Activated naive CD4-positive, alpha-beta T cell treated with Interleukin-2 at 50 U/mL for 16 hours (primary cell): ENCODE measurements around the gene NAA16.
"Not testable (repeated sequence)": the region's sequence is repeated elsewhere in the genome, so short reads cannot be mapped to it uniquely, and the experiment has no call there.

Experiments
- DNase-seq: peaks from one replicate; pipeline ENCODE4 v3.0.0-alpha.2; 2020

The NAA16 gene

DNA sequence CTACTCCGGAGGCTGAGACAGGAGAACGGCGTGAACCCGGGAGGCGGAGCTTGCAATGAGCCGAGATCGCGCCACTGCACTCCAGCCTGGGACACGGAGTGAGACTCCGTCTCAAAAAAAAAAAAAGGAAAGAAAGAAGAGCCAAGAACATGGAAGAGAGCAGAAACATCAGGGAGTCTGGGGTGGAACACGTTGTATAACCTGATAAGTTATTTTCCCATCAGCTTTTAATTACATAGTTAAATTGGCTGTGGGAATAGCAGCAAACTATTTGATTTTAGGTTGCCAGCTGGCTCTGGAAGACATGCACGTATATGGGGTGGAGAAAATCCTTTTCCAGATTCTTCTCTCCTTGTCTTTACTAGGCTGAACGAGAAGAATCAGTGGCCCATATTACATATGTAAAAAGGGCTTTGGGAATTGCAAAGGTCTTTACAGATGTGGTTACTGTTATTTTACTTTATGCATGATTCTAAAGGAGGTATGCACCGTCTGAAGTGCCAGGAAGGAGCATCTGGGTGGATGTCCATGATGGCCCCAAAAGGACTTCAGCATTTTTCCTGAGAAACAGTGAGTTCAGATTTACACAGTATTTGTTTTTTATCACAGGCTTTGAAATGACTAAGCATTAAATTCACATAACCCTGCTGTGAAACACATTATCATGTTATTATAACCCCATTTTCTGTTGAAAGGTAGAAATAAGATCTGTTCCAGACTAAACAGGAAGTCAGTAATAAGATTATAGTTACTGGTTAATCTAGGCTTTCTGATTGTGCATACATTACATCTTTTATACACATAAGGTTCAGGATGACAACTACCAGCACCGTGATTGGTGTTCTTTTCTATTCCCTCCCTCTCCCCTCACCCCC, 4.6 kb upstream of the NAA16 start:
- DNase-seq: no peak

- no peak for DNase-seq
Observed at GRCh38 chr13:41307884-41308640, 3.0 kb upstream of the NAA16 start.

DNA sequence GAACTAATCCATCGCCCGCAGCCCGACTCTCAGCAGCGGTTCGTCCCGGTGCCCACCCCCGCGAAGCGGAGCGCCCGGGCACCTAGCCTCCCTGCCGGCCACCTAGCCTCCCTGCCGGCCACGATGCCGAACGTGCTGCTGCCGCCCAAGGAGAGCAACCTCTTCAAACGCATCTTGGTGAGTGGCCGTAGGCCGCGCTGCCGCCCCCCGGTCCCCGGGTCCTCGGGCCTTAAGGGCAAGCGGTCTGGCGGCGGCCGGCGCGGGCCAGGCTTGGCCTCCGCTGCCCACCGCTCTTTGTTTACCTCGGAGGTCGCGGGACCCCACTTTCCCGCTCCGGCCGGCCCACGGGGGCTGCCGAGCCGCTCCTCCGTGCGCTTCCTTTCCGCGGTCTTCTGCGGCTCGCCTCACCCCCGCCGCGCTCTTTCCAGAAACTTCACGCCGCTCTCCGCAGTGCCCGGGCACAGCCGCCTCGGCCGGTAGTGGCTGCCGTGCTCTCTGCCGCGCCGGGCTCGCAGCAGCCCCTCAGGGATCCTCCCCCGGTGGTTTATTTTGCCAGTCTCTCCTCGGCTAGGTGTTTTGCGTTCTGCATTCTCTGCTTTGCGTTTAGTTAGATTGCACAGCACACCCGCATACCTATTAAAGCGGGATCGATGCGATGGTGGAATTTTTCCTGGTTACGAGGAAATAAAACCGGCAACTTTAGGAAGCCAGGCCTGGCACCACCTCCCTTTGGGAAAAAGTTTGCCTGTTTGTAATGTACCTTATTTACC, 524 bp downstream of the NAA16 start:
- peak; percentile 61 for DNase-seq

DNA sequence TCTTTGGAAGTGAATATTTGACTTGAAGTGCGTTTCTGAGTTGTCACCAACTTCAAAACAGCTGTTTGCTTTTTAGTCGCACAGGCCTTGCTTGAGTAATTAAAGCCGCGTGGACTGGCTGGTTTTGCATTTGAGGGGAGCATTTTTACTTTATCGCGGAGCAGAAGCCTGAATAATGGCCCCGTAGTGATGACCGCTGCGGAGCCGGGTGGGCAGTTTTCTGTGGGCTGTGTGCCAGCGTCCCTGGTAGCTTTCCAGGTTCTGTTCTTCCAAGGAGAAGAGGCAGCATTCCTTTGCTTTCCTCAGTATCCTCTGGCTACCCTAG, 1.1 kb downstream of the NAA16 start:
- DNase-seq: peak; percentile 10

- no peak for DNase-seq
Observed at GRCh38 chr13:41313117-41313516, 2.0 kb downstream of the NAA16 start.

GRCh38 chr13:41313659-41314197, 2.7 kb downstream of the NAA16 start:
- DNase-seq: no peak

- no peak for DNase-seq
Observed at GRCh38 chr13:41315443-41316047, 4.5 kb downstream of the NAA16 start.

DNA sequence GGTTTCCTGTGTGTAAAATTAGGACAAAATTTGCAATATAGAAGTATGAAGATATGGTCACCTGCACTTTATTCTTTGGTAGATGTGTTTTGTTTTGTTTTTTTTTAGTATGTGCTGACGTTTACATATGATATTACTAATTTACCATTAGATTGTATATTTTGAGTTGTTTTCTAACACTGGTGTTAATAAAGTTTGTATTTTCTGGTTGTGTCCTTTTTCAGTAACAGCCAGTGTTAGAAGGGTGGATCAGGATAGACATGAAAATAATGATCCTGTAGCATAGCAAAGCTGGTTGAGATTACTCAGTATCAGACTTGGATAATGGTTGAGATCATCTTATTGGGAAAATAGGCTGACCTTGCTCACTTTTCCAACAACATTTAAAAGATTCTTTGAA, 6.2 kb downstream of the NAA16 start:
- DNase-seq: no peak

DNA sequence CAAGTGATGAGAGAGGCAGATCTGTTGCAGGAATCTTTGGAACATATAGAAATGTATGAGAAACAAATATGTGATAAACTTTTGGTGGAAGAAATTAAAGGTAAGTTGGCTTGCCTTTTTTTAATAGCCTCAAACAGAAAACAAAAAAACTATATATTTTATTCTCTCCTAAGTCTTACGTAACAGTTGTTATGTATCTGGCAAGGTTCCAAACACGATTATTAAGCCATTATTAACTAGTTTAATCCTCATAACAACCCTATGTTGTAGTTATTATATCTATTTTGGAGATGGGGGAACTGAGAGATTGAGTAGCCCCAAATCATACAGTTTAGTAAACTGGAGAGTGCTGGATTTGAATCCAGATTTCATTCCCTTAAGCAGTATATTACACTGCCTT, 14.7 kb downstream of the NAA16 start:
- DNase-seq: no peak

- no peak for DNase-seq
Observed at GRCh38 chr13:41326661-41327060, 15.6 kb downstream of the NAA16 start.

DNA sequence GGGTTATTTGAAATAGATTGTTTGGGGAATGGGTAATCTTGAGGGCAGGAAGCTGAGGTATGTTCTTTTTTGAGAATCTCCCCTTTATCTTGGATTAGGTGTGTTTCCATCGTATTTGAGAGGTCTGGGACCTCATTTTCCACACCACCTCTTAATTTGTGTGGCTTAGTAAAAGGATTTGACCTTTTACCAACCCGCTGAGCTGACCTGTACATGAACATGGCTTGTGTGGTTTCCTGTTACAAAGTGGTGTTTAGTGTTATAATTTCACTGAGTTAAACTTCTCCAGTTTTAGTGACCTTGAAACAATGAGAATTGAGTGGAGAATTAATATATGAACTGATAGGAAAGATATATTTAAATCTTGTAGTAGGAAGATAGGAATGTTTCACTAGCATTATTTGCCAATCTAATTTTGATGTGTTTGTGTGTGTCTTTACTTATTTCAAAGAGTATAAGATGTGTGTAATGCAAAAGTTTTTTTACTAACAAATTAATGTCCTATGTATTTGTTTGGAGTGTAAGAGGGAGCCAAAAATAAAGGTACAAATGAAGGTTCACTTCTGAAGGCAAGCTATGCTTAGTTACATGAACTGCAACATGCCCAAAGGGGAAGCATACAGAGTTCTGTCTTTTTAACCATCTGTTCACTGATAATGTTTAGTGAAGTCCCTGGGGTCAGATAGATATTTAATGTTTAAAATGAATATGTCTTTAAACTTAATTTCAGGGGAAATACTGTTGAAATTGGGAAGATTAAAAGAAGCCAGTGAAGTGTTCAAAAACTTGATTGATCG, 17.1 kb downstream of the NAA16 start:
- no peak for DNase-seq

- DNase-seq: no peak
Observed at GRCh38 chr13:41332829-41333228, 21.8 kb downstream of the NAA16 start.

DNA sequence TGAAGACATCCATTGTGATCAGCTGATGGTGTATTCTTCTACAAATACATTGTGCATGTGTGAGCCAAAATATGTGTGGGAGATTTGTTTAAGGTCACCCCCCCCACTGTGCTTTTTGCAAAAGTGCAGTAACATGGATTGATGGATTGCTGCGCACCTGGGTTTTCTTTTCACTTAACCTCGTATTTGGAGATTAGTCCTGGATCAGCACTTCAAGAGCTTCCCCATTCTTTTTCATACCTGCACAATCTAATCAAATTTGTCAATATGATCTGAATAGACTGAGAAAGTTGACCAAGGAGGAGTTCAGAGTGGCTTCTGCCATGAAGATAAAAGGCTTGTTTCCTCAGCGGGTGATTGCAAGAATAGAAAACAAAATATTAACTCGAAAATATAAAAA, 23.7 kb downstream of the NAA16 start:
- DNase-seq: no peak

GRCh38 chr13:41344358-41344757, 33.3 kb downstream of the NAA16 start:
- DNase-seq: no peak

GRCh38 chr13:41345165-41345913, 34.3 kb downstream of the NAA16 start:
- DNase-seq: no peak

GRCh38 chr13:41345914-41346589, 35.0 kb downstream of the NAA16 start:
- DNase-seq: no peak

GRCh38 chr13:41352935-41353840, 42.1 kb downstream of the NAA16 start:
- DNase-seq: peak; percentile 40

- DNase-seq: no peak
Observed at GRCh38 chr13:41354416-41354815, 43.3 kb downstream of the NAA16 start.

DNA sequence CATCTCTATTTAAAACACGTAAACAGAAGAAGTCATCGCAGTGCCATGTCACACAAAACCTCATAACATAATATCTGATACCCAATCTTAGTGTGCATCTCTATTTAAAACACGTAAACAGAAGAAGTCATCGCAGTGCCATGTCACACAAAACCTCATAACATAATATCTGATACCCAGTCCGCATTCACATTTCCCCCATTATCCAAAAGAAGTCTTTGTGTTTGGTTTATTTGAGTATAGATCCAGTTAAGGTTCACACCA, 45.2 kb downstream of the NAA16 start:
- not testable (repeated sequence) for DNase-seq

GRCh38 chr13:41356786-41357185, 45.7 kb downstream of the NAA16 start:
- DNase-seq: peak; percentile 30
